HEK293 (cell line): ENCODE results near the gene CCDC50.
A peak's percentile ranks its signal among the peaks of the same experiment; 100 is the strongest.

Experiments
- CTCF ChIA-PET: fragments of 350-600 bp; formaldehyde crosslinking; extraction: SDS; loops from one replicate; lab custom pipeline; 2021; ENCODE audit warnings: antibody characterized with exemption; lab: Yijun Ruan, JAX
- POLR2A ChIA-PET: fragments of 300-600 bp; formaldehyde crosslinking; extraction: SDS; loops from one replicate; lab custom pipeline; 2020; ENCODE audit warnings: antibody characterized with exemption, inconsistent platforms; lab: Yijun Ruan, JAX
- H3K27ac ChIP-seq: fragments of 200-500 bp; sonication (Bioruptor generic); 2 replicates; pipeline ENCODE4 v1.5.1; 2014; ENCODE audit warnings: low read depth, low read length, control low read depth, inconsistent platforms; ENCODE audit errors: extremely low read depth
- H3K36me3 ChIP-seq, 2 experiments: fragments of 200-500 bp in 1 of 2; sonication (Bioruptor generic) in 1 of 2; 1 replicate in 1 of 2; 2 replicates in 1 of 2; pipeline ENCODE4 v1.5.1; 2014 to 2017; ENCODE audit warnings: inconsistent platforms in 2 of 2, low read length in 2 of 2; ENCODE audit not compliant: control insufficient read depth in 2 of 2, insufficient read depth in 1 of 2
- H3K4me1 ChIP-seq: fragments of 200-500 bp; sonication (Bioruptor generic); 2 replicates; pipeline ENCODE4 v1.5.1; 2014; ENCODE audit warnings: mild to moderate bottlenecking, low read length, inconsistent platforms; ENCODE audit not compliant: control insufficient read depth, insufficient read depth
- H3K4me3 ChIP-seq: 2 replicates; pipeline ENCODE4 v1.5.1; 2011; ENCODE audit warnings: low read depth, mild to moderate bottlenecking, control low read depth, low read length, moderate library complexity
- H3K9me3 ChIP-seq: fragments of 200-500 bp; sonication (Bioruptor generic); 2 replicates; pipeline ENCODE4 v1.5.1; 2014; ENCODE audit warnings: low read depth, low read length, inconsistent platforms; ENCODE audit not compliant: control insufficient read depth, insufficient read depth
- GFI1B ChIP-seq: fragments of 450-650 bp; formaldehyde crosslinking; IDR thresholded peaks from 2 replicates; pipeline ENCODE4 v1.5.1; 2016; ENCODE audit warnings: missing biosample characterization, missing genetic modification characterization
- KLF17 ChIP-seq: fragments of 450-650 bp; formaldehyde crosslinking; IDR thresholded peaks from 2 replicates; pipeline ENCODE4 v1.5.1; 2016; ENCODE audit warnings: missing biosample characterization, missing genetic modification characterization
- PRDM10 ChIP-seq: fragments of 450-650 bp; formaldehyde crosslinking; IDR thresholded peaks from 2 replicates; pipeline ENCODE4 v1.5.1; 2016; ENCODE audit warnings: missing biosample characterization, missing genetic modification characterization
- PRDM6 ChIP-seq: fragments of 450-650 bp; formaldehyde crosslinking; IDR thresholded peaks from 2 replicates; pipeline ENCODE4 v1.5.1; 2017; ENCODE audit warnings: missing biosample characterization, missing genetic modification characterization
- ZNF214 ChIP-seq: fragments of 450-650 bp; formaldehyde crosslinking; IDR thresholded peaks from 2 replicates; pipeline ENCODE4 v1.5.1; 2017; ENCODE audit warnings: missing biosample characterization, mild to moderate bottlenecking, missing genetic modification characterization, borderline replicate concordance
- ZNF280C ChIP-seq: fragments of 450-650 bp; formaldehyde crosslinking; IDR thresholded peaks from 2 replicates; pipeline ENCODE4 v1.5.1; 2016; ENCODE audit warnings: missing biosample characterization, missing genetic modification characterization
- ZNF362 ChIP-seq: fragments of 450-650 bp; formaldehyde crosslinking; IDR thresholded peaks from 2 replicates; pipeline ENCODE4 v1.5.1; 2016; ENCODE audit warnings: missing biosample characterization, missing genetic modification characterization
- ZNF449 ChIP-seq: fragments of 450-650 bp; formaldehyde crosslinking; IDR thresholded peaks from 2 replicates; pipeline ENCODE4 v1.5.1; 2017; ENCODE audit warnings: missing biosample characterization, mild to moderate bottlenecking, missing genetic modification characterization, moderate library complexity
- ZNF560 ChIP-seq: fragments of 450-650 bp; formaldehyde crosslinking; IDR thresholded peaks from 2 replicates; pipeline ENCODE4 v1.5.1; 2017; ENCODE audit warnings: missing biosample characterization, missing genetic modification characterization, borderline replicate concordance
- ZNF600 ChIP-seq: fragments of 450-650 bp; formaldehyde crosslinking; IDR thresholded peaks from 2 replicates; pipeline ENCODE4 v1.5.1; 2016; ENCODE audit warnings: missing biosample characterization, missing genetic modification characterization
- ZSCAN16 ChIP-seq: fragments of 450-650 bp; formaldehyde crosslinking; IDR thresholded peaks from 2 replicates; pipeline ENCODE4 v1.5.1; 2016; ENCODE audit warnings: missing biosample characterization, missing genetic modification characterization

The CCDC50 gene

GRCh38 chr3:191350396-191351090 lies 21.3 kb downstream of the CCDC50 start (continued):
- peak; percentile 55; the same call in 1 of the 2 replicates for TF ChIP-seq ZNF362
- no peak for TF ChIP-seq KLF17 (tag by site-specific recombination)
- TF ChIP-seq PRDM6 (tag by site-specific recombination), result peak; percentile 96
- TF ChIP-seq ZNF560 (tag by site-specific recombination), result no peak
- TF ChIP-seq ZSCAN16 (tag by site-specific recombination), result no peak

GRCh38 chr3:191352014-191352413 lies 22.8 kb downstream of the CCDC50 start:
- no peaks in the 10 kb centered on the region for H3K9me3 ChIP-seq
- no peaks in the 10 kb centered on the region for H3K36me3 ChIP-seq
- ChIA-PET CTCF (no interaction called here), POLR2A (no interaction called here)
- peak; percentile 67 for TF ChIP-seq ZNF600
- no peak for TF ChIP-seq ZNF449 (tag by site-specific recombination)
- TF ChIP-seq ZNF280C, result no peak
- no peak for TF ChIP-seq ZNF214 (tag by site-specific recombination)
- no peak for TF ChIP-seq GFI1B (tag by site-specific recombination)
- TF ChIP-seq PRDM10 (tag by site-specific recombination), result 0 out of 2 replicates have a peak, but pooled peaks have one; percentile 12
- peak; percentile 61; the same call in 1 of the 2 replicates for TF ChIP-seq PRDM6 (tag by site-specific recombination)
- no peak overlapping the region for H3K4me3 ChIP-seq
- H3K4me1 ChIP-seq, result peaks cover 22% of the 10 kb centered on the region
- no peak overlapping the region for H3K27ac ChIP-seq
